Activated CD4-positive, alpha-beta T cell treated with anti-CD3 and anti-CD28 coated beads, Interleukin-2, Interleukin-6, amounts not matched to agents 100 ng/mL and 50 ng/mL, durations not matched to agents 16 hours and 8 hours (primary cell): ENCODE results near the gene MAGI1.

Experiments used
- DNase-seq: peaks from one replicate; pipeline ENCODE4 v3.0.0-alpha.2; 2020

The MAGI1 gene

DNA sequence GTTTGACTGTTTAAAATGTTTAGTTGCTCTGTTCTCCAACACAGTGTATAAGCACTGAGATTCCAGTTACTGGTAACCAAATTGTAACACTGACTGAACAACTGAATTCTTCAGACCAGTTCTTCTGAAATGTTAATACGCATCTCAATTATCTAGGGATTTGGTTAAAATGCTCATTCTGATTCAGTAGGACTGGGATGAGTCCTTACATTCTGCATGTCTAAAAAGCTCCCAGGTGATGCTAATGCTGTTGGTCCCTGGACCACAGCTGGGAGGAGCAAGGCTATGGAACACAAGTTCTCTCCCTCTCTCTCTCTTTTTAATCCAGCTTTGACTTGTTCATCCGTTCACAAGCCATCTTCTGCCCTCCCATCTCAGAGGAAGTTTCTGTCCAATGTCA is 380.3 kb downstream of the MAGI1 start:
- no peak for DNase-seq

GRCh38 chr3:65655061-65655460 is 383.7 kb downstream of the MAGI1 start:
- DNase-seq = no peak

DNA sequence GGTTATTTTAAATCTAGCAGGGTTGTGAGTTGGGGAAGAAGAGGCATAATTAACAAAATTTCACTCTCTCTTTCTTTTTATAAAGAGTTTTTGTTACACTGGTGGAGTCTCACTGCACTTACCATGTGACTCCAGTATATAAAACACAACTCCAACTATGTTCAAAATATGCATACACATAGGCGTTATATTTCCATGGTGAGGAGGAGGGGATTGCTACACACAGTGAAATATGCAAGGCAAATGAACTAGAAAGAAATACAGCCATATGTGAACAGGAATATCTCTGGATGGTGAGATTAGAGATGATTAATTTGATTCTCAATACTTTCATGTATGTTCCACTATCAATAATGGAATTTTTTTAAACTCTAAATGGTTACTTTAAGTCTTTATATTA is 385.0 kb downstream of the MAGI1 start:
- DNase-seq = no peak

DNA sequence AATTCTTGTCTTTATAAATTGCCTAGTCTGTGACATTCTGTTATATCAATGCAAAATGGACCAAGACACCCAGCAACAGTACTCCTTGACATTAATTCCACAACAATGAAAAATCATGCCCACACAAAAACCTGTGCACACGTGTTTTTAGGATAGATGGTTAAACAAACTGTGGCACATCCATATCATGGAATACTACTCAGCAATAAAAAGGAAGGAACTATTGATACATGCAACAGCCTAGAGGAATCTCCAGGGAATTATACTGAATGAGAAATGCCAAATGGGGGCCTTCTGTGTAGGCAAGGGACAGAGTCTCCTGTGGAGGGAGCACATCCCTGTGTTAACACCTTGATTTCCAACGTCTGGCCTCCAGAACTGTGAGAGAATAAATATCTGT is 388.5 kb downstream of the MAGI1 start:
- no peak for DNase-seq

GRCh38 chr3:65647369-65647768 is 391.3 kb downstream of the MAGI1 start:
- no peak for DNase-seq

- DNase-seq = no peak
Measured at GRCh38 chr3:65642883-65643282, 395.8 kb downstream of the MAGI1 start.

DNA sequence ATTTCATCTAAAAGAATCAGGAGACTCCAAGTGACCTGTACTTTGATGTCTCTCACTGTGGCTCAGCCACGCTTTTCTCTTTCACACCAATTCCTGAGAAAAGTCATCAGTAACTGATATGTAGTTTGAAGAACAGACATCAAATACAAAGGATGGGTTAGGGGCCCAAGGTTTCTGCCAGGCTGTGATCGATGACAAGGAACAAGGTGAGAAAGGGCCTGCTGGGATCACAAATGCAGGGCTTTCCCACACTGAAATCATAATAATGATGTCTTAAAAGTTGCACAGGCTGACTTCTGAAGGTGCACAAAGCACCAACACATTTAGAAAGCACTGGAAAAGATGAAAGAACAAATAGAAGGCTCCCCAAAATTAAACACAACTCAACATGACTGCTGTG is 396.9 kb downstream of the MAGI1 start:
- DNase-seq = no peak

DNA sequence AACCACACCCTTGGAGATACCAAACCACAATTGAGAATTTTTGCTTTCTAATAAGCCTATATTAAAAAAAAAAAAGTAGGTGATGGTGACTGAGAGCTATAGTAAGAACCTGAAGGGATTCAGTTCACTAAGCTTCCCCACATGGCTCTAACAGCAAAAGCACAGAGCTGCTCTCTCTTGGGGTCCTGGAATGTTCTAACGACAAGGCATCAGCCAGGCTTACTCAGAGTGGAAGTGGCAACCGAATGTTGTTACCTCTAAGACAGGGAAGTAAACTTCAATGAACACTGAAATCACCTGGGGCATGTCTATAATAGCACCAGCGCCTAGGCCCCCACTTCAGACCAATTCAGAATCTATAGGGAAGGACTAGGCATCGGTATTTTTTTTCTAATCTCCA is 397.7 kb downstream of the MAGI1 start:
- DNase-seq = no peak

DNA sequence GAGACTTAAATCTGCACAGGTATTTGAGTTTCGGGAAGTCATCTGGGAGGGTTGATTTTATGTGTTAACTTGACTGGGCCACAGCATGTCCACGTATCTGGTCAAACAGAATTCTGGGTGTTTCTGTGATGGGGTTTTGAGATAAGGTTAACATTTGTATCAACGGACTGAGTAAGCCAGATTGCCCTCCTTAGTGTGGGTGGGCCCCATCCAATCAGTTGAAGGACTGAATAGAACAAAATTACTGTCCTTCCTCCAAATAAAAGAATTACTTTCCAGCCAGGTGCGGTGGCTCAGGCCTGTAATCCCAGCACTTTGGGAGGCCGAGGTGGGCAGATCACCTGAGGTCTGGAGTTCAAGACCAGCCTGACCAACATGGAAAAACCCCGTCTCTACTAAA is 399.3 kb downstream of the MAGI1 start:
- no peak for DNase-seq

DNA sequence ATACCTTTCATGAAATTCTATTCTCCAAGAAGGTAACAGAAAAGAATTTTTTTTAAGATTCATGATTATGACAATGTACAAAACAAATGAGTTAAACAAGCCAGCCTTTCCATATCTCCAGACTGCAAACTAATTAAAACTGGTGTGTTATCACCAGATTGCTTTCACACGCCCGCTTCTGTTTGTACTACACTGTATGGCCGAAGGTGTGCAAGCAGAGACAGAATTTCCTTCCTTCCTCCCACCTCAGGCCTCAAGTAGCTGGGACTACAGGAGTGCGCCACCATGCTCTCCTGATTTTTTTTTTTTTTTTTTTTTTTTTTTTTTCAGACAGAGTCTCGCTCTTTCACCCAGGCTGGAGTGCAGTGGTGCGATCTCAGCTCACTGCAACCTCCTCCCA is 400.4 kb downstream of the MAGI1 start:
- no peak for DNase-seq

DNA sequence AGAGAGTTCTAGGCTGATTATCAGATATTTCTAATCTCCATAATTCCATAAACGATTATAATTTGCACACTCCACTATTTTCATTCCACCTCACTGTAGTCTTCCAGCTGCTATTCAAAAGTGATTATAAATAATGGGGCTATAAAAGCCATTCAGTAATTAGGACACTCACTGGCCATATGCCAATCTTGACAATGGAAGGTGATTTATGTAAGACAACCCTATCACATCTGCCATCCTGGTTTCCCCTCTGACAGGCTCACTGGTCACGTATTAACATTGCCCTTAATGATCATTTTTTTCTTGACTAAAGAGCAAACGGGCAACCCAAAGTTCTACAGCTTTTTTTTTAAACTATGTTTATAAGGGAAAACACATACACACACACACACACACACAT is 402.4 kb downstream of the MAGI1 start:
- DNase-seq = no peak

GRCh38 chr3:65635657-65636056 is 403.1 kb downstream of the MAGI1 start:
- no peak for DNase-seq

GRCh38 chr3:65633018-65633638 is 405.6 kb downstream of the MAGI1 start:
- no peak for DNase-seq

GRCh38 chr3:65632414-65632813 is 406.3 kb downstream of the MAGI1 start:
- no peak for DNase-seq

DNA sequence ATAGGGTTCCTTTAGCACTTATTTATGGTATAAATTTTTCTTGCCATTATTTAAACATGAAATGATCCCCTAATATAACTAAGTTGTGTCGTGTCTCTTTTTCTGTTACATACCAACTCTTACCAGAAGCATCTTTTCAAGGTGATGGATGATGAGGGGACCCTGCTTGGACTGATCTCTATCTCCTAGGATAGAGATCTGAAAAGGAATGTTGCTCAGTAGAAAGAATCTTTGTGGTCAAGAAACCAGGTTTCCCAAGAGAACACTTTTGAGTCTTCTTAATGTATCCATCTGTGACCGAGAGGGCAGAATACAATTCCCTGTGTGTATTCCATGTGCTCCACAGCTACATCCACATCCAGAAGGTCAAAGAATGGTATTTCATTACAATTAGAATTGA is 409.7 kb downstream of the MAGI1 start:
- no peak for DNase-seq

- DNase-seq = no peak
Measured at GRCh38 chr3:65627062-65627461, 411.7 kb downstream of the MAGI1 start.

DNA sequence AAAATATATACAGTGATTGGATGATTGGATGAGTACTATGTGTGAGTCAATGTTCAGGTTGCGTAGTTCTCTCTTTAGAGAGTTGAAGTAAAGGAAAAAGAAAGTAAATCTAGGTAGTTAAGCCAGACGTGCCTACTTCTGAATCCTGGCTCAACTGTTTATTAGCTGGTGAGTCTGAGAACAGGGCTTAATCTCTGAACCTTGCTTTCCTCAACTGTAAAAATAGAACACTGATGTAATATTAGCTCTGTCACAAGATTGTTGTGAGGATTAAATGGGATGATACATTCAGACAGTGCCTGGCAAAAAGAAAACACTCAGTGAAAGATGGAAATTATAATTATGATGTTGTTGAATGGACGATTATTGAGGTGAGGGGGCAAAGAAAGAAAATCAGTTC is 413.4 kb downstream of the MAGI1 start:
- DNase-seq = no peak

GRCh38 chr3:65623362-65623761 is 415.4 kb downstream of the MAGI1 start:
- DNase-seq = no peak

DNA sequence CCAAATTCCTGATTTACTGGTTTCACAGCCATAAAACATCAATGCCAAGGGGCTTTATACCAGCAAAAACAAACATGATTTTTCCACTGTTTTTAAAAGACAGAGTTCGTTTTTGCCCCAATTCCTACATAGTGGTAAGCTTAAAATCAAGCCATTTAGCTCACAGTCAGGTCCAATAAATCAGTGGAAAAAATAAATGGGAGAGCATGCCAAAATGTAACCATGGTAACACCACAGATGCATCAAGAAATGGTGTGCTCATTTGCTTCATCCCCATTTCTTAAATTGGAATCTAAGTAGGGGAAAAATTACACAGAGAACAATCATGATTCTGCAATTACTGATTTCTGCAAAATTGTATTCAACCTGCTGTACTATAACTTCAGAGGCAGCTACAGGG is 418.8 kb downstream of the MAGI1 start:
- DNase-seq = no peak

DNA sequence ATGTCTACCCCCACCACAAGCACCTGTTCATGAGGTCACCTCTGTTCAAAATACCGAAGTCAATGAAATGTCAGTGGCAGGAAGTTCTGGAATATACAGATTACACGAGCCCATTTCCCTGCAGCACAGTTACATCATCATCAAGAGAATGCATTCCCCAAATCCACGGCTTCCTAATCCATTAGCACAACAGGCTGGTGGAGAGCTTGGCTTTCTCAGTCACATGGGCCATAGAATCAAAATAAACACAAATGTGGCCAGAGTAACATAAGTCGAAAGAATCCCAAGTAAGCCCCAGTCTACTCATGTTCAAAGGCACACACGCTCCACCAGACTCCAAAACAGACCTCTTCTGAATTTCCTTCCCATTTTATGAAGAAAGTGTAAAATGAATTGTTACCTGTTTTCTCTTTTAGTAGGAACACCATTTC is 419.3 kb downstream of the MAGI1 start:
- DNase-seq = no peak

GRCh38 chr3:65618599-65618998 is 420.1 kb downstream of the MAGI1 start:
- DNase-seq = no peak

DNA sequence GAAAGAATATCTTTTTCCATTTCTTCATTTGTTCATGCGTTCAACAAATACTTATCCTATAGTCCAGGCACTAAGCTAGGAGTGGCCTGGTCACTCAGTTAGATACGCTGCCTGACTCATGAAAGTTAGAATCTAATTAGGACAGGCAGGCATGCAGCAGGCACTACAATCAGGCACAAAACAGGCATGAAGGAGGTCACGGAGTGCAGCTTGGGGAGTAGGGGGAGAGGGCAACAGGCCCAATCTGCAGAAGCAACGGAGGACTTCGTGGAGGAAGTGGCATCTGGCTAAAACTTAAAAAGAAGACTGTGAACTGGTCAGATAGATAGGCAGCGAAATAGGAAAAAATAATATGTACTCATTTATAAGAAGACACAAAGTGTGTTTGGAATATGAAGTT is 420.9 kb downstream of the MAGI1 start:
- no peak for DNase-seq

DNA sequence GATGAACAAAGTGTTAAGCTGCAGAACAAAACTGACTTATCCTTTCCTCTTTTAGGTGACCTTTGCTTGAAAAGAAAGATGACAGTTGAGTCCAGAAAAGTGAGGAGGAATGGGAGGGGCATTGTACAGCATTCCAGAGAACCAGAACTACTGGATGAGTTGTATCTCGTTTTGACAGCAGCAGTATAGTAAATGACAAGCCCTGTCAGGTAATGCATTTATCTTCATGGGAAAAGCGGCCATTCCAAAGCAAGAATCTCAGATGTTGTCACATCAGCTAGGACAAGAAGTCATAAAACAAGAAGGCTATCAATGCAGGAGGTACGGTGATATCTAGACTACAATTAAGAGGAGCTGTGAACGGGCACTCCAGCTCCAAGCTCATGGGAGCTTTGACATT is 421.5 kb downstream of the MAGI1 start:
- DNase-seq = no peak

DNA sequence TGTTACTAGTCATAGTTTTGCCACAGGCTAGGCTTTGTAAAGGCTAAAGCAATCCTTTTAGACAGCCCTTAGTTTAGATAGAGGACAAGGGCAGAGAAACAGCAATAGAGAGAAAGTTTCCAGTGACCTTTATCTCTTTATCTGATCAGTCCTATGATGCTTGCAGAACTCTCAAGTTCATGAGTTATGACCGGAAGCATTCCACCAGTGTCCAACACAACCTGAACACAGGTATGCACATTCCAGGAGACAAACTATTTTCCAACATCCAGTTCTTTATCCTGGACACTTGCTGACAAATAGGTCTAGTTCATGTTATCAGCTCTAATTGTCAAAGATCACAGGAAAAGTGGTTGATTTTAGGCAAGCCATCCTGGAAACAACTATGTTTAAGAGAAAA is 422.2 kb downstream of the MAGI1 start:
- DNase-seq = no peak

- DNase-seq = no peak
Measured at GRCh38 chr3:65615329-65615728, 423.4 kb downstream of the MAGI1 start.

DNA sequence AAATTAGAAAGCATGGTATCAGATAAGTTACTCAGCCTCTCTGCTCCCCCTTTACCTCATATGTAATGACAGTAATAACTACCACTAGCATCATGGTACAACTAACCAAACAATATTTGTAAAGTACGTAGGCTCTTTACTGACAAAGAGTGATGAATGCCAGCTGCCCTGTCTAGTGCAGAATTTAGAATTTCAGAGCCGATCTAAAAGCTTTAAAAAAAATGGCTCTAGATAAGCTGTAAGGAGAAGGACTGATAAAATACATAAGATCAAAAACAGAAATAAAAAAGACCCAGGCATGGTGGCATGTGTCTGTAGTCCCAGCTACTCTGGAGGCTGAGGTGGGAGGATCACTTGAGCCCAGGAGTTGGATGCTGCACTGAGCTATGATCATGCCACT is 424.1 kb downstream of the MAGI1 start:
- DNase-seq = no peak
